Stomach (tissue), 4 donors: Measurements from ENCODE around the gene MEST.

Experiments
- EP300 ChIP-seq: sonication (generic); formaldehyde crosslinking; IDR thresholded peaks from one replicate; pipeline ENCODE4 v1.6.1; 2017; ENCODE audit warnings: antibody characterized with exemption
- POLR2A ChIP-seq, 4 donors: fragments of 450-650 bp; IDR thresholded peaks; one replicate each; pipeline ENCODE4 v1.6.1; 2016; ENCODE audit warnings: antibody characterized with exemption in 4 of 4, control low read depth in 2 of 4, mild to moderate bottlenecking in 1 of 4, moderate library complexity in 1 of 4
- POLR2AphosphoS5 ChIP-seq, 3 donors: sonication (generic); formaldehyde crosslinking; IDR thresholded peaks; one replicate each; pipeline ENCODE4 v1.6.1; 2016; ENCODE audit warnings: antibody characterized with exemption in 3 of 3
- TF ChIP-seq, protein P1 (sequence below), 7 experiments: fragments of 450-650 bp in 4 of 7; fragments of 200-600 bp in 3 of 7; sonication (generic) in 3 of 7; IDR thresholded peaks; one replicate each; pipeline ENCODE4 v1.5.1; 2016 to 2019; ENCODE audit warnings: antibody characterized with exemption in 7 of 7, control low read depth in 2 of 7, mild to moderate bottlenecking in 1 of 7

GRCh38 chr7:130490311-130490791, 1.5 kb upstream of the MEST start:
- TF ChIP-seq, protein P1, sequence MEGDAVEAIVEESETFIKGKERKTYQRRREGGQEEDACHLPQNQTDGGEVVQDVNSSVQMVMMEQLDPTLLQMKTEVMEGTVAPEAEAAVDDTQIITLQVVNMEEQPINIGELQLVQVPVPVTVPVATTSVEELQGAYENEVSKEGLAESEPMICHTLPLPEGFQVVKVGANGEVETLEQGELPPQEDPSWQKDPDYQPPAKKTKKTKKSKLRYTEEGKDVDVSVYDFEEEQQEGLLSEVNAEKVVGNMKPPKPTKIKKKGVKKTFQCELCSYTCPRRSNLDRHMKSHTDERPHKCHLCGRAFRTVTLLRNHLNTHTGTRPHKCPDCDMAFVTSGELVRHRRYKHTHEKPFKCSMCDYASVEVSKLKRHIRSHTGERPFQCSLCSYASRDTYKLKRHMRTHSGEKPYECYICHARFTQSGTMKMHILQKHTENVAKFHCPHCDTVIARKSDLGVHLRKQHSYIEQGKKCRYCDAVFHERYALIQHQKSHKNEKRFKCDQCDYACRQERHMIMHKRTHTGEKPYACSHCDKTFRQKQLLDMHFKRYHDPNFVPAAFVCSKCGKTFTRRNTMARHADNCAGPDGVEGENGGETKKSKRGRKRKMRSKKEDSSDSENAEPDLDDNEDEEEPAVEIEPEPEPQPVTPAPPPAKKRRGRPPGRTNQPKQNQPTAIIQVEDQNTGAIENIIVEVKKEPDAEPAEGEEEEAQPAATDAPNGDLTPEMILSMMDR (IDR thresholded peaks at IDR 0.05), result no peak
- no peak for TF ChIP-seq EP300
- TF ChIP-seq POLR2A (IDR thresholded peaks at IDR 0.05), result no peak
- TF ChIP-seq POLR2AphosphoS5 (IDR thresholded peaks at IDR 0.05), result no peak
